GM23338 (cell line): ENCODE results near the gene ARHGEF19. TPM values are rescaled to one million over a fixed set of nuclear protein-coding genes. Genes with fewer than 3 reads are reported as not detected.
"Not testable (repeated sequence)": the region's sequence is repeated elsewhere in the genome, so short reads cannot be mapped to it uniquely, and the experiment has no call there.

ENCODE experiments used
- ATAC-seq: fragments of 200-7000 bp; cut with Tn5 transposase; 3 replicates; pipeline ENCODE4 v1.9.1; 2020
- DNase-seq: peaks from one replicate; pipeline ENCODE4 v3.0.0-alpha.2; 2015; ENCODE audit warnings: low spot score
- H2AFZ ChIP-seq: fragments of 200-600 bp; sonication (generic); 2 replicates; pipeline ENCODE4 v1.8.0; 2016; ENCODE audit warnings: antibody characterized with exemption, mild to moderate bottlenecking, moderate library complexity
- H3F3A ChIP-seq: fragments of 200-600 bp; sonication (generic); replicated peaks from 2 replicates; pipeline ENCODE4 v1.8.0; 2017; ENCODE audit warnings: antibody characterized with exemption, mixed run types, low read depth
- H3K27ac ChIP-seq: fragments of 200-600 bp; sonication (generic); 2 replicates; pipeline ENCODE4 v1.6.1; 2016; ENCODE audit warnings: low read depth
- H3K27me3 ChIP-seq: fragments of 200-600 bp; sonication (generic); 2 replicates; pipeline ENCODE4 v1.8.0; 2016; ENCODE audit warnings: mild to moderate bottlenecking, mixed run types, moderate library complexity; ENCODE audit not compliant: insufficient read depth
- H3K36me3 ChIP-seq: fragments of 200-600 bp; sonication (generic); 2 replicates; pipeline ENCODE4 v1.8.0; 2016; ENCODE audit warnings: mild to moderate bottlenecking; ENCODE audit not compliant: insufficient read depth
- H3K4me1 ChIP-seq: fragments of 200-600 bp; sonication (generic); 2 replicates; pipeline ENCODE4 v1.8.0; 2016; ENCODE audit warnings: mild to moderate bottlenecking, moderate library complexity; ENCODE audit not compliant: insufficient read depth
- H3K4me2 ChIP-seq: fragments of 200-600 bp; sonication (generic); 2 replicates; pipeline ENCODE4 v1.7.1; 2017; ENCODE audit warnings: mixed run types
- H3K4me3 ChIP-seq: fragments of 200-600 bp; sonication (generic); 2 replicates; pipeline ENCODE4 v1.6.1; 2016; ENCODE audit warnings: mixed run types
- H3K79me2 ChIP-seq: fragments of 200-600 bp; sonication (generic); replicated peaks from 2 replicates; pipeline ENCODE4 v1.8.0; 2017; ENCODE audit warnings: mild to moderate bottlenecking; ENCODE audit not compliant: insufficient read depth
- H3K9me2 ChIP-seq: fragments of 200-600 bp; sonication (generic); 2 replicates; pipeline ENCODE4 v1.8.0; 2017; ENCODE audit not compliant: insufficient read depth
- H4K20me1 ChIP-seq: fragments of 200-600 bp; sonication (generic); replicated peaks from 2 replicates; pipeline ENCODE4 v1.8.0; 2017; ENCODE audit warnings: mild to moderate bottlenecking; ENCODE audit not compliant: insufficient read depth
- H3K27ac Mint-ChIP-seq: 2 replicates; pipeline ENCODE4 v1.8.0; 2020; ENCODE audit warnings: inconsistent platforms, mild to moderate bottlenecking, moderate library complexity, mixed read lengths
- H3K27me3 Mint-ChIP-seq: 3 replicates; pipeline ENCODE4 v1.8.0; 2022; ENCODE audit warnings: low read depth, mild to moderate bottlenecking, moderate library complexity, mixed read lengths, inconsistent platforms; ENCODE audit not compliant: insufficient read depth, poor library complexity
- H3K36me3 Mint-ChIP-seq: 3 replicates; pipeline ENCODE4 v1.8.0; 2021; ENCODE audit warnings: low read depth, mild to moderate bottlenecking, inconsistent platforms, moderate library complexity, mixed read lengths
- H3K4me1 Mint-ChIP-seq: 3 replicates; pipeline ENCODE4 v1.8.0; 2020; ENCODE audit warnings: mild to moderate bottlenecking, inconsistent platforms, mixed read lengths
- H3K4me3 Mint-ChIP-seq: 3 replicates; pipeline ENCODE4 v1.8.0; 2021; ENCODE audit warnings: moderate library complexity, mild to moderate bottlenecking, inconsistent platforms, mixed read lengths
- H3K9me3 Mint-ChIP-seq: 3 replicates; pipeline ENCODE4 v1.8.0; 2020; ENCODE audit warnings: moderate library complexity, mild to moderate bottlenecking, inconsistent platforms, mixed read lengths
- CREB1 ChIP-seq: fragments of 250-450 bp; sonication (Bioruptor Pico); IDR thresholded peaks from 2 replicates; pipeline ENCODE4 v1.5.0; 2020; ENCODE audit warnings: low read depth, mild to moderate bottlenecking, moderate library complexity
- JUNB ChIP-seq: IDR thresholded peaks from one replicate; pipeline ENCODE4 v1.6.1; 2016; ENCODE audit warnings: antibody characterized with exemption; ENCODE audit not compliant: unreplicated experiment
- POLR2AphosphoS5 ChIP-seq: IDR thresholded peaks from 2 replicates; pipeline ENCODE4 v1.6.1; 2016; ENCODE audit warnings: antibody characterized with exemption, low read depth
- ZNF114 ChIP-seq: fragments of 250-450 bp; sonication (Bioruptor Pico); IDR thresholded peaks from 2 replicates; pipeline ENCODE4 v1.5.0; 2020; ENCODE audit warnings: mild to moderate bottlenecking, moderate library complexity
- ZNF331 ChIP-seq: fragments of 250-450 bp; sonication (Bioruptor Pico); IDR thresholded peaks from 2 replicates; pipeline ENCODE4 v1.5.0; 2020; ENCODE audit warnings: low read depth, mild to moderate bottlenecking, moderate library complexity
- polyA plus RNA-seq: library from polyadenylated mRNA; unstranded; fragments of >200 nt; fragmentation: Nextera tagmentation; extraction: Ambion mirVana; gene quantifications from 2 replicates; pipeline ENCODE4 v1.2.1, GENCODE V29; 2016
- total RNA-seq: library from RNA; depleted of rRNA; stranded (reverse); fragments of >200 nt; shearing (Covaris generic); gene quantifications from 2 replicates; pipeline ENCODE4 v1.2.3, GENCODE V29; 2014
- TF ChIP-seq, protein P1 (sequence below), 2 experiments: fragments of 200-600 bp in 1 of 2; sonication (generic) in 1 of 2; conservative IDR thresholded peaks; 2 replicates each; pipeline versions ENCODE4 v1.5.1 to v1.6.1; 2016 to 2017; ENCODE audit warnings: antibody characterized with exemption in 2 of 2, low read depth in 2 of 2, mild to moderate bottlenecking in 2 of 2, moderate library complexity in 1 of 2
- TF ChIP-seq, protein P2 (sequence below): IDR thresholded peaks from one replicate; pipeline ENCODE4 v1.6.1; 2018; ENCODE audit warnings: antibody characterized with exemption; ENCODE audit not compliant: unreplicated experiment
- TF ChIP-seq, protein P3 (sequence below): IDR thresholded peaks from 2 replicates; pipeline ENCODE4 v1.6.1; 2016; ENCODE audit warnings: antibody characterized with exemption

The ARHGEF19 gene
- total and polyA plus RNA-seq, 2 experiments from 2014 or later, result 19.5 to 46.4 TPM

DNA sequence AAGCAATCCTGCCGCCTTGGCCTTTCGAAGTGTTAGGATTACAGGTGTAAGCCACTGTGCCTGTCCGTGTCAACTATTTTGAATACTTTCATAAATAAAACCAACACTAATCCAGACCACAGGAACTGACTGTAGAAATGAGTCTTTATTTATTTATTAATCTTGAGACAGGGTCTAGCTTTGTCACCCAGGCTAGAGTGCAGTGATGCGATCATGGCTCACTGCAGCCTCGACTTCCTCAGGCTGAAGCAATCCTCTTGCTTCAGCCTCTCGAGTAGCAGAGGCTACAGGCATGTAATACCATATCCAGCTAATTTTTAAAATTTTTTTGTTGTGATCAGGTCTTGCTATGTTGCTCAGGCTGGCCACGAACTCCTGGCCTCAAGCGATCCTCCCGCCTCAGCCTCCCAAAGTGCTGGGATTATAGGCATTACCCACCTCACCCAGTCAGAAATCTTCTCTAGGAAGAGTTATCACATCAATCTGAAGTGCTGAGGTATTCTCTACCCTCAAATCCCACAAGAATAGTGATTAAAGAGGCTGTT lies 46.2 kb upstream of the ARHGEF19 start:
- no peaks in the 10 kb centered on the region; the same call in 2 of the 3 replicates for H3K36me3 Mint-ChIP-seq
- H3K9me2 ChIP-seq, result no peaks in the 10 kb centered on the region
- peaks cover 4% of the 10 kb centered on the region; the same call in 1 of the 2 replicates for H3K4me1 ChIP-seq

DNA sequence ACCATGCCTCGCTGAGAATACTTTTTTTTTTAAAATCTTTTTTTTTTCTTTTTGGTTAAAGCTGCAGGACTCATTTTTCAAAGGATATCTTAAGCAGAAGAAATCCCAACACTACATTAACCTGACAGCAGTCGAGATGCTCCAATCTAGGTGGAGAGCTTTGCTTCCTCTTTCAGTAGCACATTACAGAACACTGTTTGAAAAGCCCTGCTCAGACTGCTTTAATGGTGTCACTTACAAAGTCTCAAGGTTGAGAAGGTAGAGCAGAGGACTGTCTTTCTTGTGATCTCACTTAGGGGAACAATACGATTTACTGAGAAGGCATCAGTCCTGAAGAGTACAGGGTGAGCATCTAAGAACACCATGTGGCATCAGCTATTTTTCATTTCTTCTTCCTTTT lies 45.5 kb upstream of the ARHGEF19 start:
- Mint-ChIP-seq H3K36me3 (no peaks in the 10 kb centered on the region; the same call in 2 of the 3 replicates), H3K9me3 (no peaks in the 10 kb centered on the region), H3K4me3 (no peak overlapping the region), H3K27ac (peak overlapping the region; percentile 74), H3K27me3 (no peaks in the 10 kb centered on the region), H3K4me1 (peaks cover 18% of the 10 kb centered on the region)
- Histone ChIP-seq H3K79me2 (no peaks in the 10 kb centered on the region; the same call in none of the 2 replicates), H3K27me3 (no peaks in the 10 kb centered on the region), H3K27ac (0 out of 2 replicates have a peak overlapping the region, but pooled peaks have one; percentile 26), H4K20me1 (peaks cover 12% of the 10 kb centered on the region; the same call in 1 of the 2 replicates), H3K4me3 (no peak overlapping the region), H3K4me1 (peaks cover 4% of the 10 kb centered on the region; the same call in 1 of the 2 replicates), H3K9me2 (no peaks in the 10 kb centered on the region), H3K4me2 (no peak overlapping the region), H2AFZ (no peak overlapping the region), H3F3A (0 out of 2 replicates have a peak, but pooled peaks cover 3% of the 10 kb centered on the region), H3K36me3 (no peaks in the 10 kb centered on the region; the same call in 1 of the 2 replicates)
- no peak for ATAC-seq
- TF ChIP-seq JUNB, result no peak
- TF ChIP-seq, protein P1, sequence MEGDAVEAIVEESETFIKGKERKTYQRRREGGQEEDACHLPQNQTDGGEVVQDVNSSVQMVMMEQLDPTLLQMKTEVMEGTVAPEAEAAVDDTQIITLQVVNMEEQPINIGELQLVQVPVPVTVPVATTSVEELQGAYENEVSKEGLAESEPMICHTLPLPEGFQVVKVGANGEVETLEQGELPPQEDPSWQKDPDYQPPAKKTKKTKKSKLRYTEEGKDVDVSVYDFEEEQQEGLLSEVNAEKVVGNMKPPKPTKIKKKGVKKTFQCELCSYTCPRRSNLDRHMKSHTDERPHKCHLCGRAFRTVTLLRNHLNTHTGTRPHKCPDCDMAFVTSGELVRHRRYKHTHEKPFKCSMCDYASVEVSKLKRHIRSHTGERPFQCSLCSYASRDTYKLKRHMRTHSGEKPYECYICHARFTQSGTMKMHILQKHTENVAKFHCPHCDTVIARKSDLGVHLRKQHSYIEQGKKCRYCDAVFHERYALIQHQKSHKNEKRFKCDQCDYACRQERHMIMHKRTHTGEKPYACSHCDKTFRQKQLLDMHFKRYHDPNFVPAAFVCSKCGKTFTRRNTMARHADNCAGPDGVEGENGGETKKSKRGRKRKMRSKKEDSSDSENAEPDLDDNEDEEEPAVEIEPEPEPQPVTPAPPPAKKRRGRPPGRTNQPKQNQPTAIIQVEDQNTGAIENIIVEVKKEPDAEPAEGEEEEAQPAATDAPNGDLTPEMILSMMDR (conservative IDR thresholded peaks at IDR 0.05; ENCODE audit: low read depth in 2 of 2), result no peak
- no peak for TF ChIP-seq ZNF114 (CRISPR knock-in tag)
- TF ChIP-seq, protein P2, sequence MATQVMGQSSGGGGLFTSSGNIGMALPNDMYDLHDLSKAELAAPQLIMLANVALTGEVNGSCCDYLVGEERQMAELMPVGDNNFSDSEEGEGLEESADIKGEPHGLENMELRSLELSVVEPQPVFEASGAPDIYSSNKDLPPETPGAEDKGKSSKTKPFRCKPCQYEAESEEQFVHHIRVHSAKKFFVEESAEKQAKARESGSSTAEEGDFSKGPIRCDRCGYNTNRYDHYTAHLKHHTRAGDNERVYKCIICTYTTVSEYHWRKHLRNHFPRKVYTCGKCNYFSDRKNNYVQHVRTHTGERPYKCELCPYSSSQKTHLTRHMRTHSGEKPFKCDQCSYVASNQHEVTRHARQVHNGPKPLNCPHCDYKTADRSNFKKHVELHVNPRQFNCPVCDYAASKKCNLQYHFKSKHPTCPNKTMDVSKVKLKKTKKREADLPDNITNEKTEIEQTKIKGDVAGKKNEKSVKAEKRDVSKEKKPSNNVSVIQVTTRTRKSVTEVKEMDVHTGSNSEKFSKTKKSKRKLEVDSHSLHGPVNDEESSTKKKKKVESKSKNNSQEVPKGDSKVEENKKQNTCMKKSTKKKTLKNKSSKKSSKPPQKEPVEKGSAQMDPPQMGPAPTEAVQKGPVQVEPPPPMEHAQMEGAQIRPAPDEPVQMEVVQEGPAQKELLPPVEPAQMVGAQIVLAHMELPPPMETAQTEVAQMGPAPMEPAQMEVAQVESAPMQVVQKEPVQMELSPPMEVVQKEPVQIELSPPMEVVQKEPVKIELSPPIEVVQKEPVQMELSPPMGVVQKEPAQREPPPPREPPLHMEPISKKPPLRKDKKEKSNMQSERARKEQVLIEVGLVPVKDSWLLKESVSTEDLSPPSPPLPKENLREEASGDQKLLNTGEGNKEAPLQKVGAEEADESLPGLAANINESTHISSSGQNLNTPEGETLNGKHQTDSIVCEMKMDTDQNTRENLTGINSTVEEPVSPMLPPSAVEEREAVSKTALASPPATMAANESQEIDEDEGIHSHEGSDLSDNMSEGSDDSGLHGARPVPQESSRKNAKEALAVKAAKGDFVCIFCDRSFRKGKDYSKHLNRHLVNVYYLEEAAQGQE, result no peak
- TF ChIP-seq POLR2AphosphoS5, result no peak
- TF ChIP-seq CREB1 (CRISPR knock-in tag), result no peak
- no peak for DNase-seq

More for the DNA sequence above, 46.2 kb upstream of the ARHGEF19 start:
- Histone ChIP-seq H3K4me2 (no peak overlapping the region), H3K79me2 (no peaks in the 10 kb centered on the region; the same call in none of the 2 replicates), H3K4me3 (no peak overlapping the region), H4K20me1 (peaks cover 12% of the 10 kb centered on the region; the same call in 1 of the 2 replicates), H3K36me3 (no peaks in the 10 kb centered on the region; the same call in 1 of the 2 replicates), H2AFZ (no peak overlapping the region), H3K27ac (0 out of 2 replicates have a peak overlapping the region, but pooled peaks have one; percentile 26), H3K27me3 (no peaks in the 10 kb centered on the region), H3F3A (0 out of 2 replicates have a peak, but pooled peaks cover 3% of the 10 kb centered on the region)
- Mint-ChIP-seq H3K27ac (no peak overlapping the region), H3K4me3 (no peak overlapping the region), H3K27me3 (no peaks in the 10 kb centered on the region), H3K4me1 (peaks cover 18% of the 10 kb centered on the region), H3K9me3 (no peaks in the 10 kb centered on the region)
- DNase-seq, result no peak
- ATAC-seq, result no peak
- TF ChIP-seq ZNF114 (CRISPR knock-in tag) (no peak), CREB1 (CRISPR knock-in tag) (no peak), POLR2AphosphoS5 (no peak), JUNB (no peak), ZNF331 (CRISPR knock-in tag) (no peak)
- TF ChIP-seq, protein P3, sequence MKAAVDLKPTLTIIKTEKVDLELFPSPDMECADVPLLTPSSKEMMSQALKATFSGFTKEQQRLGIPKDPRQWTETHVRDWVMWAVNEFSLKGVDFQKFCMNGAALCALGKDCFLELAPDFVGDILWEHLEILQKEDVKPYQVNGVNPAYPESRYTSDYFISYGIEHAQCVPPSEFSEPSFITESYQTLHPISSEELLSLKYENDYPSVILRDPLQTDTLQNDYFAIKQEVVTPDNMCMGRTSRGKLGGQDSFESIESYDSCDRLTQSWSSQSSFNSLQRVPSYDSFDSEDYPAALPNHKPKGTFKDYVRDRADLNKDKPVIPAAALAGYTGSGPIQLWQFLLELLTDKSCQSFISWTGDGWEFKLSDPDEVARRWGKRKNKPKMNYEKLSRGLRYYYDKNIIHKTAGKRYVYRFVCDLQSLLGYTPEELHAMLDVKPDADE, result no peak
- TF ChIP-seq, protein P2, result no peak

DNA sequence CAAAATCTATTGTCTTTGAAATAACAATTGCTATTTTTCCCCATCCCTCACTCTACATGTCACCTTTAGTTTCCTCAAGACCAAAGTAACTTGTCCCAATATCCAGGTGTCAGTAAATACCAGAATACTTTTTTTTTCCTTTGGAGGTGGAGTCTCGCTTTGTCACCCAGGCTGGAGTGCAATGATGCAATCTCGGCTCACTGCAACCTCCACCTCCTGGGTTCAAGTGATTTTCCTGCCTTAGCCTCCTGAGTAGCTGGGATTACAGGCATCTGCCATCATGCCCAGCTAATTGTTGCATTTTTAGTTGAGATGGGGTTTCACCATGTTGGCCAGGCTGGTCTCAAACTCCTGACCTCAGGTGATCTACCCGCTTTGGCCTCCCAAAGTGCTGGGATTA lies 45.1 kb upstream of the ARHGEF19 start:
- Histone ChIP-seq H4K20me1 (peaks cover 12% of the 10 kb centered on the region; the same call in 1 of the 2 replicates), H3K27ac (0 out of 2 replicates have a peak overlapping the region, but pooled peaks have one; percentile 43)
- H3K27ac Mint-ChIP-seq, result peak overlapping the region; percentile 33
- not testable (repeated sequence) for H3K9me2 ChIP-seq, H3K27me3 ChIP-seq, H3F3A ChIP-seq, H3K4me3 ChIP-seq, H3K27me3 Mint-ChIP-seq, H3K4me2 ChIP-seq, H3K79me2 ChIP-seq, H3K9me3 Mint-ChIP-seq, H3K36me3 ChIP-seq, H3K4me1 ChIP-seq, H3K4me3 Mint-ChIP-seq, ATAC-seq, H3K36me3 Mint-ChIP-seq, H2AFZ ChIP-seq, DNase-seq
- peaks cover 18% of the 10 kb centered on the region for H3K4me1 Mint-ChIP-seq
